Mesendoderm (in vitro differentiated cells): ENCODE results near the gene CFAP91.

ENCODE experiments used
- DNase-seq: peaks from one replicate; pipeline ENCODE4 v3.0.0; 2013
- H2AK5ac ChIP-seq: 2 replicates; pipeline ENCODE4 v1.6.1; 2013; ENCODE audit warnings: low read length, inconsistent platforms
- H2BK120ac ChIP-seq: 2 replicates; pipeline ENCODE4 v1.6.1; 2013; ENCODE audit warnings: low read depth, mild to moderate bottlenecking, low read length, moderate library complexity, mixed read lengths
- H2BK15ac ChIP-seq: replicated peaks from 2 replicates; pipeline ENCODE4 v1.6.1; 2013; ENCODE audit warnings: low read depth, mild to moderate bottlenecking, moderate library complexity
- H2BK5ac ChIP-seq: 2 replicates; pipeline ENCODE4 v1.6.1; 2013; ENCODE audit warnings: low read length, inconsistent platforms
- H3K18ac ChIP-seq: 2 replicates; pipeline ENCODE4 v1.6.1; 2013; ENCODE audit warnings: mild to moderate bottlenecking, low read length, mixed read lengths
- H3K23ac ChIP-seq: one replicate; pipeline ENCODE4 v1.6.1; 2013; ENCODE audit warnings: low read length
- H3K27ac ChIP-seq: 2 replicates; pipeline ENCODE4 v1.5.1; 2013; ENCODE audit warnings: low read depth, mild to moderate bottlenecking, inconsistent platforms, low read length, moderate library complexity
- H3K27me3 ChIP-seq: 2 replicates; pipeline ENCODE4 v1.6.1; 2013; ENCODE audit warnings: low read length, control low read depth, mild to moderate bottlenecking, inconsistent platforms; ENCODE audit not compliant: insufficient read depth, poor library complexity
- H3K36me3 ChIP-seq: 2 replicates; pipeline ENCODE4 v1.6.1; 2013; ENCODE audit warnings: low read length, inconsistent platforms; ENCODE audit not compliant: control insufficient read depth, insufficient read depth
- H3K4ac ChIP-seq: one replicate; pipeline ENCODE4 v1.6.1; 2013; ENCODE audit warnings: low read depth, mild to moderate bottlenecking, low read length, moderate library complexity
- H3K4me1 ChIP-seq: 2 replicates; pipeline ENCODE4 v1.6.1; 2013; ENCODE audit warnings: low read depth, low read length, inconsistent platforms; ENCODE audit not compliant: control insufficient read depth
- H3K4me2 ChIP-seq: 2 replicates; pipeline ENCODE4 v1.6.1; 2013; ENCODE audit warnings: low read length
- H3K4me3 ChIP-seq: 2 replicates; pipeline ENCODE4 v1.5.1; 2013; ENCODE audit warnings: mild to moderate bottlenecking, low read length
- H3K56ac ChIP-seq: one replicate; pipeline ENCODE4 v1.6.1; 2013; ENCODE audit warnings: low read length
- H3K79me1 ChIP-seq: 2 replicates; pipeline ENCODE4 v1.6.1; 2013; ENCODE audit warnings: low read length, inconsistent platforms
- H3K79me2 ChIP-seq: 2 replicates; pipeline ENCODE4 v1.6.1; 2013; ENCODE audit warnings: mild to moderate bottlenecking, low read length; ENCODE audit not compliant: control insufficient read depth, insufficient read depth
- H3K9ac ChIP-seq: 2 replicates; pipeline ENCODE4 v1.6.1; 2013; ENCODE audit warnings: low read length, inconsistent platforms
- H4K5ac ChIP-seq: one replicate; pipeline ENCODE4 v1.6.1; 2013; ENCODE audit warnings: low read length
- H4K8ac ChIP-seq: one replicate; pipeline ENCODE4 v1.6.1; 2013; ENCODE audit warnings: low read depth, mild to moderate bottlenecking, control low read depth, low read length, moderate library complexity
- WGBS: extraction: QIAGEN DNeasy Blood & Tissue Kit; methylation state at CpG from one replicate; pipeline ENCODE4 v1.1.7; 2013; ENCODE audit warnings: low lambda C conversion rate, missing lambda C conversion rate; ENCODE audit not compliant: insufficient coverage; ENCODE audit errors: extremely low coverage; 5-methylcytosine and 5-hydroxymethylcytosine counted together

The CFAP91 gene

DNA sequence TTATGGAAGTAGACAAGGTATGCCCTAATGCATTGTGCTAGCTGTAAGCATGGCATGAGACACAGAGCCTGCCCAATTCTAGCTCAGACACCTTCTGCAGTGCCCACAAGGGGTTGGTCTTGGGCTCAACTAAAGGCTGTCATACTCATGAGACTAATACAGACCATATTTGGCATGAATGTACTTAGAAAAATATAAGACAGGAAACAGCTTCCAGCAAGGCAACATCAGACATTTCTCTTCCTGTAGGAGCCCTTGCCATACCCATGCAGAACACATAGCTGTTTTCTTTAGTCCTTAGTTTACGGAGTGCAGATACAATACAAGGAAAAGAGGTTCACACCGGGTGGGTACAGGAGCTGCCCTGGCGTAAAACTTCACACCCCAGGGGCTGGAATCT, 48.6 kb downstream of the CFAP91 start:
- Histone ChIP-seq H3K4me1 (no peaks in the 10 kb centered on the region), H2BK5ac (no peak overlapping the region), H3K9ac (no peak overlapping the region), H3K36me3 (no peaks in the 10 kb centered on the region), H4K5ac (no peak overlapping the region), H3K27me3 (no peaks in the 10 kb centered on the region), H3K4ac (no peak overlapping the region), H3K23ac (no peak overlapping the region), H2AK5ac (no peak overlapping the region), H3K18ac (no peak overlapping the region), H2BK15ac (no peak overlapping the region), H4K8ac (no peak overlapping the region), H3K79me2 (no peaks in the 10 kb centered on the region), H2BK120ac (no peak overlapping the region), H3K4me2 (no peak overlapping the region), H3K79me1 (no peaks in the 10 kb centered on the region), H3K4me3 (no peak overlapping the region), H3K27ac (no peak overlapping the region), H3K56ac (no peak overlapping the region)
- DNase-seq = no peak
- WGBS = no CpG with 5 or more reads among the region's 3 CpGs
